HCT116 (cell line): ENCODE data around the gene OR51B5.

Experiments used
- CEBPB ChIP-seq: IDR thresholded peaks from 2 replicates; pipeline ENCODE4 v1.6.1; 2012; ENCODE audit warnings: low read depth
- POLR2A ChIP-seq: IDR thresholded peaks from 2 replicates; pipeline ENCODE4 v1.7.0; 2011; ENCODE audit warnings: borderline replicate concordance; ENCODE audit not compliant: insufficient read depth, insufficient read length; ENCODE audit errors: extremely low read depth
- YY1 ChIP-seq: IDR thresholded peaks from 2 replicates; pipeline ENCODE4 v1.6.1; 2011; ENCODE audit warnings: low read length, low read depth, moderate library complexity, mild to moderate bottlenecking; ENCODE audit not compliant: insufficient replicate concordance; ENCODE audit errors: extremely low read depth
- ZBTB33 ChIP-seq: IDR thresholded peaks from 2 replicates; pipeline ENCODE4 v1.6.1; 2011; ENCODE audit warnings: mild to moderate bottlenecking, low read length, moderate library complexity; ENCODE audit not compliant: insufficient replicate concordance; ENCODE audit errors: extremely low read depth
- TF ChIP-seq, protein P1 (sequence below), 3 experiments: fragments of 200-600 bp in 1 of 3; sonication (generic) in 1 of 3; IDR thresholded peaks in 2 of 3; conservative IDR thresholded peaks in 1 of 3; 2 replicates each; pipeline ENCODE4 v1.5.1; 2012 to 2017; ENCODE audit warnings: low read depth in 2 of 3, low read length in 2 of 3, antibody characterized with exemption in 1 of 3, borderline replicate concordance in 1 of 3, control low read depth in 1 of 3, mild to moderate bottlenecking in 1 of 3, mixed read lengths in 1 of 3, mixed run types in 1 of 3, moderate library complexity in 1 of 3; ENCODE audit not compliant: insufficient read depth in 1 of 3
- TF ChIP-seq, protein P2 (sequence below): IDR thresholded peaks from 2 replicates; pipeline ENCODE4 v1.6.1; 2012; ENCODE audit warnings: low read depth
- TF ChIP-seq, protein P3 (sequence below): IDR thresholded peaks from 2 replicates; pipeline ENCODE4 v1.6.1; 2012

- TF ChIP-seq, protein P1, sequence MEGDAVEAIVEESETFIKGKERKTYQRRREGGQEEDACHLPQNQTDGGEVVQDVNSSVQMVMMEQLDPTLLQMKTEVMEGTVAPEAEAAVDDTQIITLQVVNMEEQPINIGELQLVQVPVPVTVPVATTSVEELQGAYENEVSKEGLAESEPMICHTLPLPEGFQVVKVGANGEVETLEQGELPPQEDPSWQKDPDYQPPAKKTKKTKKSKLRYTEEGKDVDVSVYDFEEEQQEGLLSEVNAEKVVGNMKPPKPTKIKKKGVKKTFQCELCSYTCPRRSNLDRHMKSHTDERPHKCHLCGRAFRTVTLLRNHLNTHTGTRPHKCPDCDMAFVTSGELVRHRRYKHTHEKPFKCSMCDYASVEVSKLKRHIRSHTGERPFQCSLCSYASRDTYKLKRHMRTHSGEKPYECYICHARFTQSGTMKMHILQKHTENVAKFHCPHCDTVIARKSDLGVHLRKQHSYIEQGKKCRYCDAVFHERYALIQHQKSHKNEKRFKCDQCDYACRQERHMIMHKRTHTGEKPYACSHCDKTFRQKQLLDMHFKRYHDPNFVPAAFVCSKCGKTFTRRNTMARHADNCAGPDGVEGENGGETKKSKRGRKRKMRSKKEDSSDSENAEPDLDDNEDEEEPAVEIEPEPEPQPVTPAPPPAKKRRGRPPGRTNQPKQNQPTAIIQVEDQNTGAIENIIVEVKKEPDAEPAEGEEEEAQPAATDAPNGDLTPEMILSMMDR (IDR thresholded peaks at IDR 0.05 in 2 of 3, conservative IDR thresholded peaks at IDR 0.05 in 1 of 3; ENCODE audit: borderline replicate concordance in 1 of 3, insufficient read depth in 1 of 3, low read depth in 2 of 3, low read length in 2 of 3) = no peak
- TF ChIP-seq ZBTB33 = no peak
- TF ChIP-seq, protein P2, sequence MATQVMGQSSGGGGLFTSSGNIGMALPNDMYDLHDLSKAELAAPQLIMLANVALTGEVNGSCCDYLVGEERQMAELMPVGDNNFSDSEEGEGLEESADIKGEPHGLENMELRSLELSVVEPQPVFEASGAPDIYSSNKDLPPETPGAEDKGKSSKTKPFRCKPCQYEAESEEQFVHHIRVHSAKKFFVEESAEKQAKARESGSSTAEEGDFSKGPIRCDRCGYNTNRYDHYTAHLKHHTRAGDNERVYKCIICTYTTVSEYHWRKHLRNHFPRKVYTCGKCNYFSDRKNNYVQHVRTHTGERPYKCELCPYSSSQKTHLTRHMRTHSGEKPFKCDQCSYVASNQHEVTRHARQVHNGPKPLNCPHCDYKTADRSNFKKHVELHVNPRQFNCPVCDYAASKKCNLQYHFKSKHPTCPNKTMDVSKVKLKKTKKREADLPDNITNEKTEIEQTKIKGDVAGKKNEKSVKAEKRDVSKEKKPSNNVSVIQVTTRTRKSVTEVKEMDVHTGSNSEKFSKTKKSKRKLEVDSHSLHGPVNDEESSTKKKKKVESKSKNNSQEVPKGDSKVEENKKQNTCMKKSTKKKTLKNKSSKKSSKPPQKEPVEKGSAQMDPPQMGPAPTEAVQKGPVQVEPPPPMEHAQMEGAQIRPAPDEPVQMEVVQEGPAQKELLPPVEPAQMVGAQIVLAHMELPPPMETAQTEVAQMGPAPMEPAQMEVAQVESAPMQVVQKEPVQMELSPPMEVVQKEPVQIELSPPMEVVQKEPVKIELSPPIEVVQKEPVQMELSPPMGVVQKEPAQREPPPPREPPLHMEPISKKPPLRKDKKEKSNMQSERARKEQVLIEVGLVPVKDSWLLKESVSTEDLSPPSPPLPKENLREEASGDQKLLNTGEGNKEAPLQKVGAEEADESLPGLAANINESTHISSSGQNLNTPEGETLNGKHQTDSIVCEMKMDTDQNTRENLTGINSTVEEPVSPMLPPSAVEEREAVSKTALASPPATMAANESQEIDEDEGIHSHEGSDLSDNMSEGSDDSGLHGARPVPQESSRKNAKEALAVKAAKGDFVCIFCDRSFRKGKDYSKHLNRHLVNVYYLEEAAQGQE = no peak
- TF ChIP-seq POLR2A = no peak
- TF ChIP-seq, protein P3, sequence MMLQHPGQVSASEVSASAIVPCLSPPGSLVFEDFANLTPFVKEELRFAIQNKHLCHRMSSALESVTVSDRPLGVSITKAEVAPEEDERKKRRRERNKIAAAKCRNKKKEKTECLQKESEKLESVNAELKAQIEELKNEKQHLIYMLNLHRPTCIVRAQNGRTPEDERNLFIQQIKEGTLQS = no peak
- no peak for TF ChIP-seq YY1
- TF ChIP-seq CEBPB = no peak
Measured at GRCh38 chr11:5307256-5308019, 35.9 kb downstream of the OR51B5 start.
